Epithelial cell of proximal tubule (primary cell): ENCODE results near the gene DTNBP1. TPM values are rescaled to one million over a fixed set of nuclear protein-coding genes. Genes with fewer than 3 reads are reported as not detected.

Source experiments
- DNase-seq: peaks from one replicate; pipeline ENCODE4 v3.0.0-alpha.2; 2011; ENCODE audit warnings: low read depth
- H3K4me3 ChIP-seq: 2 replicates; pipeline ENCODE4 v1.5.1; 2011; ENCODE audit warnings: low read depth, mild to moderate bottlenecking, low read length
- total RNA-seq: library from RNA; depleted of rRNA; stranded (reverse); fragments of >200 nt; gene quantifications from 2 replicates; pipeline ENCODE4 v1.2.3, GENCODE V29; 2015
- TF ChIP-seq, protein P1 (sequence below): conservative IDR thresholded peaks from 2 replicates; pipeline ENCODE4 v1.5.1; 2012; ENCODE audit warnings: low read depth, mild to moderate bottlenecking, low read length

DTNBP1 gene
- total RNA-seq, 1 donor from 2014 or later, result 6.3 TPM

GRCh38 chr6:15595461-15596173 is 67.2 kb downstream of the DTNBP1 start:
- no peak overlapping the region for H3K4me3 ChIP-seq
- DNase-seq, result no peak
- TF ChIP-seq, protein P1, sequence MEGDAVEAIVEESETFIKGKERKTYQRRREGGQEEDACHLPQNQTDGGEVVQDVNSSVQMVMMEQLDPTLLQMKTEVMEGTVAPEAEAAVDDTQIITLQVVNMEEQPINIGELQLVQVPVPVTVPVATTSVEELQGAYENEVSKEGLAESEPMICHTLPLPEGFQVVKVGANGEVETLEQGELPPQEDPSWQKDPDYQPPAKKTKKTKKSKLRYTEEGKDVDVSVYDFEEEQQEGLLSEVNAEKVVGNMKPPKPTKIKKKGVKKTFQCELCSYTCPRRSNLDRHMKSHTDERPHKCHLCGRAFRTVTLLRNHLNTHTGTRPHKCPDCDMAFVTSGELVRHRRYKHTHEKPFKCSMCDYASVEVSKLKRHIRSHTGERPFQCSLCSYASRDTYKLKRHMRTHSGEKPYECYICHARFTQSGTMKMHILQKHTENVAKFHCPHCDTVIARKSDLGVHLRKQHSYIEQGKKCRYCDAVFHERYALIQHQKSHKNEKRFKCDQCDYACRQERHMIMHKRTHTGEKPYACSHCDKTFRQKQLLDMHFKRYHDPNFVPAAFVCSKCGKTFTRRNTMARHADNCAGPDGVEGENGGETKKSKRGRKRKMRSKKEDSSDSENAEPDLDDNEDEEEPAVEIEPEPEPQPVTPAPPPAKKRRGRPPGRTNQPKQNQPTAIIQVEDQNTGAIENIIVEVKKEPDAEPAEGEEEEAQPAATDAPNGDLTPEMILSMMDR, result no peak

- DNase-seq, result no peak
- TF ChIP-seq, protein P1, result no peak
- H3K4me3 ChIP-seq, result no peak overlapping the region
Observed at GRCh38 chr6:15594512-15595259, 68.1 kb downstream of the DTNBP1 start.

DNA sequence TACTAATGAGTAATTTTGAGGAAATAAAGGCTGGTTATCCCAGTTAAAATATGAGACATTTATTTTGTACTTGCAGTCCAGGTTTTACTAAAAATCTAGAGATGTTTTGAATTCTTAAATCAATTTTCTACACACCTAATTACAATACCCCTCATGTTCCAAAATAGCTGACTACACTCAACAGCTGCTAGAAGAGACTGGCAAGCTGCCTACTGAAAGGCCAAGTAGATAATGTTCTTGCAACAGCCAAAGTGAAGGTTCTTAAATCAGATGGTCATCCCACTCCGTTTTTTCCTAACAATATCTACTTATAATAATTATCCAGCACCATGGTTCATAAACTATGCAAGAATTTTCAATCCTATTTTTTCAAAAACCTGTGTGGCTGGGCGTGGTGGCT is 69.0 kb downstream of the DTNBP1 start:
- TF ChIP-seq, protein P1, result no peak
- DNase-seq, result no peak
- H3K4me3 ChIP-seq, result no peak overlapping the region

GRCh38 chr6:15592610-15593009 is 70.2 kb downstream of the DTNBP1 start:
- TF ChIP-seq, protein P1, result no peak
- DNase-seq, result no peak
- H3K4me3 ChIP-seq, result no peak overlapping the region

- DNase-seq, result peak; percentile 45
- TF ChIP-seq, protein P1, result no peak
- no peak overlapping the region for H3K4me3 ChIP-seq
Observed at GRCh38 chr6:15588971-15589634, 73.7 kb downstream of the DTNBP1 start.

DNA sequence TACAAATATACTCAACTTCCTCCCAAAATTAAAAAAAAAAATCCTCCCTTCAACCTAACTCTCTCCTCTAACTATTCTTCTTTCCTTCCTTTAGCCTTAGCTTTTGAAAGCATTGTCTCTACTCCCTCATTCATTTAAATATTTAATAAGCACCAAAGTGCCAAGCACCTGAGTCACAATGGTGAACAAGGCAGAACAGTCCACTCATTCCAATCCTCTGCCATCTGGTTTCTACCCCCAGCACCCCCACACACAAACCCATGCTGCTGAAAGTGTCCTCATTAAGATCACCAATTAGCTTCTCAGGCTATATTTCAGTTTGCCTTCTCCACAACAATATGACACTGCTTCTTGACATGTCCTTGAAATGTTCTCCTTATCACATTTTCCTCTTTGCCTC is 76.3 kb downstream of the DTNBP1 start:
- DNase-seq, result no peak
- H3K4me3 ChIP-seq, result no peak overlapping the region
- TF ChIP-seq, protein P1, result no peak
